Muscle layer of duodenum (tissue), 2 donors: ENCODE data around the gene FAR1.
A peak's percentile ranks its signal among the peaks of the same experiment; 100 is the strongest.
"Not testable (repeated sequence)": the region's sequence is repeated elsewhere in the genome, so short reads cannot be mapped to it uniquely, and the experiment has no call there.

Source experiments
- H3K27ac ChIP-seq: one replicate; pipeline ENCODE4 v1.7.0; 2013; ENCODE audit warnings: mild to moderate bottlenecking, low read length
- H3K27me3 ChIP-seq: one replicate; pipeline ENCODE4 v1.7.0; 2013; ENCODE audit warnings: low read depth, mild to moderate bottlenecking, control low read depth, low read length
- H3K36me3 ChIP-seq, 2 donors: one replicate each; pipeline ENCODE4 v1.7.0; 2013; ENCODE audit warnings: low read length in 2 of 2, control low read depth in 1 of 2, mild to moderate bottlenecking in 1 of 2; ENCODE audit not compliant: insufficient read depth in 2 of 2, control insufficient read depth in 1 of 2
- H3K4me1 ChIP-seq, 2 donors: one replicate each; pipeline ENCODE4 v1.7.0; 2013; ENCODE audit warnings: low read length in 2 of 2, mild to moderate bottlenecking in 2 of 2, control low read depth in 1 of 2, moderate library complexity in 1 of 2; ENCODE audit not compliant: insufficient read depth in 2 of 2, control insufficient read depth in 1 of 2
- H3K4me3 ChIP-seq, 2 donors: one replicate each; pipeline ENCODE4 v1.7.0; 2013; ENCODE audit warnings: low read length in 2 of 2, low read depth in 1 of 2, mild to moderate bottlenecking in 1 of 2
- H3K9me3 ChIP-seq, 2 donors: one replicate each; pipeline ENCODE4 v1.7.0; 2013; ENCODE audit warnings: low read length in 2 of 2, control low read depth in 1 of 2, mild to moderate bottlenecking in 1 of 2; ENCODE audit not compliant: control insufficient read depth in 1 of 2
- donor health status: healthy.

The FAR1 gene, protein sequence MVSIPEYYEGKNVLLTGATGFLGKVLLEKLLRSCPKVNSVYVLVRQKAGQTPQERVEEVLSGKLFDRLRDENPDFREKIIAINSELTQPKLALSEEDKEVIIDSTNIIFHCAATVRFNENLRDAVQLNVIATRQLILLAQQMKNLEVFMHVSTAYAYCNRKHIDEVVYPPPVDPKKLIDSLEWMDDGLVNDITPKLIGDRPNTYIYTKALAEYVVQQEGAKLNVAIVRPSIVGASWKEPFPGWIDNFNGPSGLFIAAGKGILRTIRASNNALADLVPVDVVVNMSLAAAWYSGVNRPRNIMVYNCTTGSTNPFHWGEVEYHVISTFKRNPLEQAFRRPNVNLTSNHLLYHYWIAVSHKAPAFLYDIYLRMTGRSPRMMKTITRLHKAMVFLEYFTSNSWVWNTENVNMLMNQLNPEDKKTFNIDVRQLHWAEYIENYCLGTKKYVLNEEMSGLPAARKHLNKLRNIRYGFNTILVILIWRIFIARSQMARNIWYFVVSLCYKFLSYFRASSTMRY

DNA sequence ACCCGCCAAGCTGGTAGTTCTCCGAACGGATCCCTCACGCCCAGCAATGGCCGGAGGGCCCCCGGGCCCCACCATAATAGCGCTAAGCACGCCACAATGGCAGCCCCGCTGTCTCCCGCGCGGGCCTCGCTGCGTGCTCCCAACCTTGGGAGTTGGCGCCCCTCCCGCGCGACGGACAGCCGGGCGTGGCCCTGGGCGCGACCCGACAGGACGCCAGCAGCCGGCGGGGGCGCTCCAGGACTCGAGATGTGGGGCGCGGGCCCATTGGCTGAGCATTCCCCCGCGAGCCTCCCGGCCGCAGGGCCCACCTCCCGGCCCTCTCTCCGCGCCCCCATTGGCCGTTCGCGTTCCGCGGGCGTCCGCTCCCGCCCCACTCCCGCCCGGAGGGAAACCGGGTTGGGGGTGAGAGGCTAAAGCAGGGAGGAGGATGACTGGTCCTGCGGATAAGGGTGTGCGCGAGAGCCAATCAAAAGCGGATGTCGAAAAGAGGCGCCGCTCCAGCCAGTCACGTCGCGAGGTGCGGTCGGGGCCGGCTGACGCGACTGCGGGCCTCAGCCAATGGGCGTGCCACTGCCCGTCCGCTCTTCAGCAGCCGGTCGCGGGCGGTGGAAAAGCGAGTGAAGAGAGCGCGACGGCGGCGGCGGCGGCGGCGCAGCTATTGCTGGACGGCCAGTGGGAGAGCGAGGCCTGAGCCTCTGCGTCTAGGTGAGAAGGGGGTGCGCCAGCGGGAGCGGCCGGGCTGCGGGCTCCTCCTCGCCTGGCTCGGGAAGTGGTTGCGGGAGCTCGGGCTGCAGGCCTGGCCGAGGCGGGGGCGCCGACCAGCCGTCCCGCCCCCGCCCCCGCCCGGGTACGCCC, at the start of gene FAR1:
Gene FAR1 (plus strand): TSS at position 567 of the 855 bp plus-strand sequence. CDS start 26,098 bp downstream, outside the sequence.
- Histone ChIP-seq H3K36me3 (no peaks in the 10 kb centered on the region), H3K27ac (peak within 1 kb of the TSS; percentile 74), H3K27me3 (no peaks in the 10 kb centered on the region), H3K9me3 (no peaks in the 10 kb centered on the region), H3K4me1 (peaks cover 10 to 23% of the 10 kb centered on the region in 2 donors), H3K4me3 (peak within 1 kb of the TSS; percentile 84 to 85)

DNA sequence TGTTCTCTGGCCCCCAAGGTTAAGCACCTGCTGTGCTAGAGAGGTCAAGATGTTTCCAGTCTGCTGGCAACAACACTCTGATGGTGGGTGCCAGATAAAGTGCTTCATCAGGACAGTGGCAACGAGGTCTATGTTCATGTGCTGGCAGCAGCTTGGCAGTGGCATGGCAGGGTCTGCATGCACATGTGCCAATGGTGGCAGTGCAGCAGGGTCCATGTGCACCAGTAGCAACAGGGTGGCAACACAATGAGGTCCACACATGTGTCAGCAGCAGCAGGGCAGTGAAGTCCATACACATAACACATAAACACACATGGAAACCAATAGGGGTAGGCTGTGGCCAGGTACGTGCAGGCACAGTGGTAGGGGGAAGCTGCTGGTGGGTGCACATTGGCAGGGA, 48.4 kb upstream of the FAR1 start:
- H3K4me1 ChIP-seq: no peaks in the 10 kb centered on the region
- no peak overlapping the region for H3K4me3 ChIP-seq
- no peaks in the 10 kb centered on the region for H3K36me3 ChIP-seq
- H3K27me3 ChIP-seq: no peaks in the 10 kb centered on the region
- peaks cover 0 to 4% of the 10 kb centered on the region in 2 donors for H3K9me3 ChIP-seq
- H3K27ac ChIP-seq: no peak overlapping the region

DNA sequence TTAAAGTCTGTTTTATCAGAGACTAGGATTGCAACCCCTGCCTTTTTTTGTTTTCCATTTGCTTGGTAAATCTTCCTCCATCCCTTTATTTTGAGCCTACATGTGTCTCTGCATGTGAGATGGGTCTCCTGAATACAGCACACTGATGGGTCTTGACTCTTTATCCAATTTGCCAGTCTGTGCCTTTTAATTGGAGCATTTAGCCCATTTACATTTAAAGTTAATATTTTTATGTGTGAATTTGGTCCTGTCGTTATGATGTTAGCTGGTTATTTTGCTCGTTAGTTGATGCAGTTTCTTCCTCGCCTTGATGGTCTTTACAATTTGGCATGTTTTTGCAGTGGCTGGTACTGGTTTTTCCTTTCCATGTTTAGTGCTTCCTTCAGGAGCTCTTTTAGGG, 41.6 kb upstream of the FAR1 start:
- not testable (repeated sequence) for H3K4me3 ChIP-seq, H3K9me3 ChIP-seq, H3K27ac ChIP-seq, H3K27me3 ChIP-seq, H3K4me1 ChIP-seq, H3K36me3 ChIP-seq

DNA sequence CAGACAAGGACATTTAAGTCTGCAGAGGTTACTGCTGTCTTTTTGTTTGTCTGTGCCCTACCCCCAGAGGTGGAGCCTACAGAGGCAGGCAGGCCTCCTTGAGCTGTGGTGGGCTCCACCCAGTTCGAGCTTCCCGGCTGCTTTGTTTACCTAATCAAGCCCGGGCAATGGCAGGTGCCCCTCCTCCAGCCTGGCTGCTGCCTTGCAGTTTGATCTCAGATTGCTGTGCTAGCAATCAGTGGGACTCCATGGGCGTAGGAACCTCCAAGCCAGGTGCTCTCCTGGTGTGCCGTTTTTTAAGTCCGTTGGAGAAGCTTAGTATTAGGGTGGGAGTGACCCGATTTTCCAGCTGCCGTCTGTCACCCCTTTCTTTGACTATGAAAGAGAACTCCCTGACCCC, 39.8 kb upstream of the FAR1 start:
- not testable (repeated sequence) for H3K9me3 ChIP-seq, H3K27me3 ChIP-seq, H3K4me1 ChIP-seq, H3K27ac ChIP-seq, H3K4me3 ChIP-seq, H3K36me3 ChIP-seq

DNA sequence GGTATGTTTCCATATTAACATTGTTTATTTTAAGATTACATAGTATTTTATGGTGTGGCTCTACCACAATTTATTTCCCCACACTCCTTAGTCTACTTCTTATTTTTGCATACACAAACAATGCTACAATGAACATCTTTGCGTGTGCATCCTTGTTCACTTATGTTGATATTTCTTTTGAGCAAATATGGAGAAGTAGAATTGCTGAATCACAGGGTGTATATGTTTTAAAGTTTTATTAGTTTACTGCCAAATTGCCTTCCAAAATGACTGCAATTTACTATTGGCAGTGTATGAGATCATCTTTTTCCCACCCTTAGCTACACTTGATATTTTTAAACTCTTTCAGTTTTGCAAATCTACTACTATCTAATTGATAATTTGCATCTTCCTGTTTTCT, 38.7 kb upstream of the FAR1 start:
- Histone ChIP-seq H3K9me3 (no peaks in the 10 kb centered on the region), H3K36me3 (no peaks in the 10 kb centered on the region), H3K4me1 (no peaks in the 10 kb centered on the region), H3K4me3 (no peak overlapping the region), H3K27ac (no peak overlapping the region), H3K27me3 (no peaks in the 10 kb centered on the region)

DNA sequence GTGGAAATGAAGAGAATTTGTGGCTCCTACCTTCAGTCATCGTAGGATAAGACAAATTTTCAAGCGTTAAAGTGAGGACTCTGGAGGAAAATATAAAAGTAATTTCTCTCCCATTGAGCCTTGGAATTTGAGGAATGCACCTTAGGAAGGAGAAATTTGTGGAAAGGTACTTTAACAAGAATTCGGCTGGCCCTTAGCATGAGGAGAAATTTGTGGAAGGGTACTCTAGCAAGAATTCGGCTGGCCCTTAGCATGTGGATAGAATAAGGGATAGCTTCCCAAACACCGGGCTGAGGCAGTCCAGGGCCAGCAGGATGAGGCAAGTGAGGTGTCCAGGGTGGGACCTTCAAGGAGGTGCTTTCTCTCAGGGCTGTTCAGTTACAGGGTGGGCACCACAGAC, 33.2 kb upstream of the FAR1 start:
- Histone ChIP-seq H3K4me1 (no peaks in the 10 kb centered on the region), H3K9me3 (peaks cover 0 to 3% of the 10 kb centered on the region in 2 donors), H3K36me3 (no peaks in the 10 kb centered on the region), H3K27me3 (no peaks in the 10 kb centered on the region), H3K27ac (no peak overlapping the region), H3K4me3 (no peak overlapping the region)

DNA sequence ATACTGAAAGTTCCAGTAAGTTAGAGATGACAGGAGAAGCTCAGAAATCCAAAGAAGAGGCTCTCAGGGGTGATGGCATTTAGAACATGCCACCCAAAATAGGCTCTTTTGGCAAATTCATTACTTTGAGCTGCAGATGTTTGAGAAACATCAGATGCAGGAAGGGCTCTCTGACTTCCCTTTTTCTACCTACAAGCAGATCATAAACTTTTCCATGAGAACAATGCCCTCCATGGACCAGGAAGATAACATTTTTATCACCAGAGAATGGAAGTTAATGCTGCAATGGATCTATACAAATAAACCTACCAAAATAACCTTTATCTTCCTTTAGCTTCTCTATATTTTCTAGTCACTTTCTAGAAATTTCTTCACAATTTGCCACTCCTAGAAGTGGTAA, 32.7 kb upstream of the FAR1 start:
- H3K9me3 ChIP-seq: peaks cover 0 to 3% of the 10 kb centered on the region in 2 donors
- no peaks in the 10 kb centered on the region for H3K36me3 ChIP-seq
- H3K4me1 ChIP-seq: no peaks in the 10 kb centered on the region
- no peak overlapping the region for H3K4me3 ChIP-seq
- no peaks in the 10 kb centered on the region for H3K27me3 ChIP-seq
- no peak overlapping the region for H3K27ac ChIP-seq

DNA sequence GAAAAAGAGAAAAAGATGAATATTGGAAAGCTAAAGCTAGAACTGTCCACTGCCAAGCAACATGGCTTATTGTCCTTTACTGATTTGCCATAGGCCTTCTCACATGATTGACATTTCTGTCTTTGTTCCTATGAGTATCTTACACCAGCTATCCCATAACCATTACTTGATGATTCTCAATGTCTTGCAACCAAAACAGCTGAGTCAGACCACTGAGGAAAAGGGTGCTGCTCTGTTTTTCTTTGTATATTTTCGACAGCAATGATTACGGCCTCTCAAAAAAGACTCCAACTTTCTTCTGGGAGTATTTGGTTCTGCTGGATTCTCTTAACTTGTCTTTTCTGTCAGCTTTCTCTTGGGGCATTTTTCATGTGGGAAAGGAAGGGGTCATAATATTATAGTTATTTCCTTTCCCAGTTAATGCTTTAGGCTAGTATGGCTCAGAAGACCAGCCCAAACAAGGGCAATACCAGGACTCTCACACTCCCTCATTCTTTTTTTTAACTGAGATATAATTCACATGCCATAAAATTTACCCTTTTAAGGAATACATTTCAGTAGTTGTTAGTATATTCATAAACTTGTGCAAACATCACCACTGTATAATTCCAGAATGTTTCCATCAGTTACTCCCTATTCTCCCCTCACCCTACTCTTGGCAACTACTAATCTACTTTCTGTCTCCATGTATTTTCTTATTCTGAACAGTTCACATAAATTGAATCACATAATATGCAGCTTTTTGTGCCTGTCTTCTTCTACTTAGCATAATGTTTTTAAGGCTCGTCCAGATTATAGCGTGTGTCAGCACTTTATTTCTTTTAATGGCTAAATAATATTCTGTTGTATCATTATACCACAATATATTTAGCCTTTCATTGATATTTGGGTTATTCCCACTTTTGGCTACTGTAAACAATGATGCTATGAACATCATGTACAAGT, 31.1 kb upstream of the FAR1 start:
- no peaks in the 10 kb centered on the region for H3K27me3 ChIP-seq
- no peak overlapping the region for H3K4me3 ChIP-seq
- H3K27ac ChIP-seq: no peak overlapping the region
- H3K4me1 ChIP-seq: no peaks in the 10 kb centered on the region
- peaks cover 0 to 3% of the 10 kb centered on the region in 2 donors for H3K9me3 ChIP-seq
- H3K36me3 ChIP-seq: no peaks in the 10 kb centered on the region

DNA sequence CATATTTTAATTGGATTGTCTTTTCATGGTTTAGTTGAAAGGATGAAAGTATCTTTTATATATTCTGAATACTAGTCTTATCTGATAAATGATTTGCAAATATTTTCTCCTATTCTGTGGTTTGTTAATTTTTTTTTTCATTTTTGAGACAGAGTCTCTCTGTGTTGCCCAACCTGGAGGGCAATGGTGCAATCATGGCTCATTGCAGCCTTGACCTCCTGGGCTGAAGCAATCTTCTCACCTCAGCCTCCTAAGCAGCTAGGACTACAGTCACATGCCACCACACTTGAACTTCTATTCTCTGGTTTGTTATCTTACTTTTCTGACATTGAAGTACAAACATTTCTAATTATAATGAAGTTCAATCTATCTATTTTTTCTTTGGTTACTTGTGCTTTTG, 30.0 kb upstream of the FAR1 start:
- Histone ChIP-seq H3K4me1 (no peaks in the 10 kb centered on the region), H3K27ac (no peak overlapping the region), H3K27me3 (no peaks in the 10 kb centered on the region), H3K4me3 (no peak overlapping the region), H3K9me3 (peaks cover 0 to 3% of the 10 kb centered on the region in 2 donors), H3K36me3 (no peaks in the 10 kb centered on the region)

DNA sequence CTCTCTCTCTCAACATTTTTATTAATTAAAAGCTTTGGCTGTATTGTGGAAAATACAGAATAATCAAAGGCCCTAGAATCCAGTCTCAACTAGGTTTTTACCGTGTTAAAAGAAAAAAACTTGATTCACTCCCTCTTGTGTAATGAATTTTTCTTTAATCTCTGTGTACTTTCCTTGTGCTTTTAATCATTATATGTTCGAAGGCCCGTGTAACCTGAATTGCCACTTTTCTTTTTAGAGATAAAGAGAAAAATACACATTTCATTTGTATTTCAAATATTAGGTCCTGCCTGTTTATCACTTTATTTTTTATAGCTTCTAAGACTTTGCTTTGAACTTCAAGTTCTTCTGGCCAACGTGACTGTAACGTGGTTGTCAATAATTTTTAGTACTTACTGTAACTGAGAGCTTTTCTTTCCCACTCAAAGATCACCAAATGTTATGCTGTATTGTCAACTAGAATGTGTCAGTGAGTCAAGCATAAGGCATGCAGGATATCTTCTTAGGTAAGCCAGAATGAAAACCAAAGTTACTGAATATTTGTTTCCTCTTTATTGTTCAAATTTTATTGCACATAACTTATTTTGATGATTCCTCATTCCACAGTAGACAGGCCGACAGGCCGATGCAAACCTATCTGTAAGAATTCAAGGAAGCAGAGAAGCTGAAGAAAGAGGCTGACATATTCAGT, 23.3 kb upstream of the FAR1 start:
- no peaks in the 10 kb centered on the region for H3K36me3 ChIP-seq
- H3K27ac ChIP-seq: no peak overlapping the region
- H3K27me3 ChIP-seq: no peaks in the 10 kb centered on the region
- H3K4me1 ChIP-seq: no peaks in the 10 kb centered on the region
- no peak overlapping the region for H3K4me3 ChIP-seq
- H3K9me3 ChIP-seq: no peaks in the 10 kb centered on the region
